Activated CD4-positive, CD25-positive, alpha-beta regulatory T cell (primary cell): Measurements from ENCODE around the gene DCTN2.

Source experiments
- DNase-seq, 4 experiments: peaks; one replicate each; lab custom pipeline; 2025; lab: John Stamatoyannopoulos, UW

The DCTN2 gene

DNA sequence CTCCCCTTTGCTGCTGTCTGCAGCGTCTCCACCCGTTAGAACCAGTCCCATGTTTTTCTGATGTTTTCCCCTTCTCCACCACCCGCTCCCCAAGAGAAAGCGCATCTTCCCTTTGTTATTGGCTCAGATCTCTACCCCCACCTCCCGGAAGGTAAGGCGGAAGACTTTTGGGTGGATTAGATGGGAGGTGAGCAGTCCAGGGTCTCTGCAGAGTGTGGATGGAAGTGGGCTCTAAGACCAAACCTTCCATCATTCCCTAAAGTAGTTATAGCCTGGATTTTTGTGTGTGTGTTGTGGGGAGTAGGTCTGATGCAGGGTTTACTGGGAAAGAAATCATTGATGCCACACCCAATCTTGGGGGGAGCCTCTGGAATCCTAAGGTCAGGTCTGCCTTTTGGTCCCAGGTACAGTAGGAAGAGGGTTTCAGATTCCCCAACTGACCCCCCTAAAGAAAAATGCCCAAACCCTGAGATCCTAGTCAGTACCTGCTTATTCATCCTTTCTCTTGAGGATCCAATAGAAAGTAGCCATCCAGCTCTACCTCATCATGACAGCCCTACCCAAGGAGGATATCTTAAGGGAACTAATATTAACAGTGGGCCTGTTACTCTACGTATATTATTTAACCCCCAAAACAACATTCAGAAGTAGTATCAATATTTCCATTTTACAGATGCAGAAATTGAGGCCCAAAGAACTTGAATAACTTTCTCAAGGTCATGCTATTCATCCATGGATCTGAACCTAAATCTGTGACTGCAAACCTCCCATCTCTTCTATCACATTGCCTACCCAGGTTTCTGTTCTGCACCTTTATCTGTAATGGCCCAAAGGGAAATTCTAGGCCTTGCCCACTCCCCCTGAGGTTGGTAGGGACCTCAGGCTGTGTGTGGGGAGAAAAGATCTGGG, 3.9 kb upstream of the DCTN2 start:
- DNase-seq = no peak

DNA sequence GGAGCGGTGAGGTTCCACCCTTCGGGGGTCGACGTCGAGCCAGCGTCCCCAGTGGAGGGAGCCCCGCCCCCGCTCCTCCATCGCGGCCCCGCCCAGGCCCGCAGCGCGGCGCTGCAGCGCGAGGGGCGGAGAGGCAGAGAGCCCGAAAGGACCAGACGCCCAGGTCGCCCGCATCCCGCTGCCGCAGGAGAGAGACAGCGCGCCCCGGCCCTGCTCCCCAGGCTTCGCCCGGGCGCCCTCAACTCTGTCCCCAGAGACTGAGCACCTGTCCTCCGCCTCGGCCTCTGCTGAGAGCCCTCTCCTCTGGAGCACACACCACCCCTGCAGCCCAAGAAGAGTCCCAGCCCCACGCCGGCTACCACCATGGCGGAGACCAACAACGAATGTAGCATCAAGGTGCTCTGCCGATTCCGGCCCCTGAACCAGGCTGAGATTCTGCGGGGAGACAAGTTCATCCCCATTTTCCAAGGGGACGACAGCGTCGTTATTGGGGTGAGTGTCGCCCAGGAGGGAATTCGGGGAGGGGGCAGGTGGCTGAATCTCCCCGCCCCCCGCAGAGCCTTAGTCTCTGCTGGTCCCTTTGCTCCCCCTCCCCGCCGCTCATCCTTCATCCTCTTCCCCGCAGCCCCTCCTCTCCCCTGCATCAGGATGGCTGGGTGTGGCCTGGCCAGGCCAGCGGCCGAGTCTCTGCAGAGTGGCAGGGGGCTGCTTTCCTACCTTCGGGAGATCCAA, 3.1 kb upstream of the DCTN2 start, which contains the start of gene KIF5A:
TSS of gene KIF5A (plus strand) at position 136 of the 732 bp plus-strand sequence. CDS start at position 364, 228 bp downstream.
- DNase-seq = peak; percentile 14 to 32 (median 27)

DNA sequence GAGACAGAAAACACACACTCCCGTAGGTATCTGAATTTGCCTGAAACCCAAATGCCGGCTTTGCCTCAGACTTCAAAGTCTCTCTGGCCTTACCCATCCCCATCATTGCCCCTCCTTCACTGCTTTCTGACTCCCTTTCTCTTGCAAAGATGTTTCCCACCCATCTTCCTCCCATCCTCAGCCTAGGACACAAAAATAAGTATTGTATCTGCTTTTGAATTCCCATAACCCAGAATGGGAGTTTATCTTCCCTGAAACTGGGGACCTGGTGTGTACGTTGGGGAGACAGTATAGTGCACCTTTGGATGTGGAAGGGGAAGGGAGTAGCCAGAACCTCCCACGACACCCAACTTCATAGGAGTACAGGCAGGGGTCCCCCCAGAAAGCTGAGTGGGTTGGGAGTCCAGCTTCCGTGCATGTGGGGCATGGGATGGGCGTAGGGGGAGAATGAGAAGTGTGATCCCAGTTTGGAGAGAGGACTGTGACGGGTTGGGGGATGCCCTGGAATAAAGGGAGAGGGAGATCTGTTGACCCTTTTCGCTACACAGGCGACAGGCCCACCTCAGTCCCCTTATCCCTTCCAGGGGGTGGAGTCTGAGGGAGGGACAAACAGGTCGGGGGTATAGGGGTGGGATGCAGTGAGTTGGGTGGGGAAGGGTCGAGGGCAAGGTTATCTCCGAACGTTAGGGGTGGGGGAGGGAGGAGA, 2.4 kb upstream of the DCTN2 start:
- no peak for DNase-seq

DNA sequence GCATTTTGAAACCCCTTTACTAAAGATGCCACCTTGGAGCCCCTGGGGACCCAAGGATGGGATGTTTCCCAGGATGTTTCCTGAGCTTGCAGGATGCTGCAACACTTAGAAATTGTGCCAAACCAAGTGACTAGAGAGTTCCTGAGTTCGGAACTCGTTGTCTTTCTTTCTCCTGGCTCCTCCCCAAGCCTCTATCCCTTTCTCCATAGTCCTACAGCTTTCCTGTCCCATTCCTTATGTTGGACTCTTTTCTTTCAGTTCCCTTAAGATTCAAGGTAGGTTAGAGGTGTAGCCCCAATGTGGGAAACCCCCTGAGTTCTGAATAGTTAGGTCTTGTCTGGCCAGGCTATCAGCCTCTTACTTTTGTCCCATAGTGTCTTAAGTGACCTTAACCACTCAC, 1.5 kb upstream of the DCTN2 start:
- DNase-seq = no peak

DNA sequence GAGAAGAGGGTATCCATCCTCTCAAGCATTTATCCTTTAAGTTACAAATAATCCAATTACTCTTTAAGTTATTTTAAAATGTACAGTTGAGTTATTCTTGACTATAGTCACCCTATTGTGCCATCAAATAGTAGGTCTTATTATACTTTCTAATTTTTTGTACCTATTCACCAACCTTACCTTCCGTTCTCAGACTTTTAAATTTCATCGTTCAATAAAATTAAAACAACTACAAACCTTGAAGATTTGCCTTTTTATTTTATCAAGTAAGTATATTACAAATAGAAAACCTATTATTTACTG, 972 bp upstream of the DCTN2 start:
- no peak for DNase-seq

DNA sequence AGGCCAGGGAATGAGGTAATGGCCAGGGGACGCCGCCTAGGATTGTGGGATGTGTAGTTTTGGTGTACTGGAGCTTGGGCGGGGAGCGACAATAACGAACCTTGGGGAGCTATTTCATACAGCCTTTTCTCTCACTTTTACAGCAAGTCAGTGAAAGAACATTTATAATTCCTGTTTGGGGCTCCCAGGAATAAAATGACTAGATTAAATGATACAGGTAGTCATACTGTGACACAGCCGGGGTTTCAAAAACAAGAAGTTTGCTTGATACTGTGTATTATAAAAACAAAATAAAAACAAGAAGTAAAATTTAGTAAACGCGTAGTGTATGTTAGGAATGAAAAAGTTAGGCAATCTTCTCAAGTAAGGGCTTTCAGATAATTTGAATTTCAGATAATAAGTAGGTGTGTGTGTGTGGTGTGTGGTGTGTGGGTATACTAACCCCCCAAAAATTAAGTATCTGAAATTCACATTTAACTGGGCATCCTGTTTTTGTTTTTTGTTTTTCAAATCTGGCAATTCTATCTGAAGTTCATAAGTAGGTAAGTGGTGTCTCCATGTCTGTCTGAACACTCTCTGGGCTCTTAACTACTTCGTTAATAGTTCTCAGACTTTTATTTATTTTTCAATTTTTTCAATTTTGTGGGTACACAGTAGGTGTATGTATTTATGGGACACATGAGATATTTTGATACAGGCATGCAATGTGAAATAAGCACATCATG, 458 bp upstream of the DCTN2 start:
- no peak for DNase-seq

DNA sequence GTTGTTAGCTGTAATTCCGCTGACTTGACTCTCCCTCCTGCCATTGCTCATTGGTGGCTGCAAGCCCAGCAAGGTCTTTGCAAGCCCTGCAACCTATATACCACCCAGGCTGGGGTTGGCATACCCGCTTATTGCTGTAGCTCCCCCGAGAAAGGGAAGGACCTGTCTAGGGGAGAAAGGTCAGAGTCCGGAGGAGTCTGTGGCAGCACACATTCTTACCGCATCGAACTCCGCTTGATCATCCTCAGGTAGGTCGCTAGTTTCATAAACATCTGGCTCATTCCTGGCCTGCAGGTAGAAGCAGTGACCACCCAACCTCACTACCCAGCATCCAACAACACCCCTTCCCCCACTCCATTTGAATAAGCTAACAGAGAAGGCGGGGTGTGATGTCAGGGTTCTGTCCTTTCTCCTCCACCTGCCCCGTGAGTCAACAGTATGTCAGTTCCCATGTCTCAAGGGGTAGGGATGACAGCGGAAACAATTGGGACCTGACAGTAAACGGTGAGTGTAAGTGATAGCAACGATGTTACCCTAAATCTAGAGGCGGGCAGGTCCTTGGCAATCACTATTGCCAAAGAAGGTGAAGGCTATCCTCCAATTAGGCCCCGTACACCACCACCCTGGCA, 1.1 kb downstream of the DCTN2 start:
- DNase-seq = no peak

DNA sequence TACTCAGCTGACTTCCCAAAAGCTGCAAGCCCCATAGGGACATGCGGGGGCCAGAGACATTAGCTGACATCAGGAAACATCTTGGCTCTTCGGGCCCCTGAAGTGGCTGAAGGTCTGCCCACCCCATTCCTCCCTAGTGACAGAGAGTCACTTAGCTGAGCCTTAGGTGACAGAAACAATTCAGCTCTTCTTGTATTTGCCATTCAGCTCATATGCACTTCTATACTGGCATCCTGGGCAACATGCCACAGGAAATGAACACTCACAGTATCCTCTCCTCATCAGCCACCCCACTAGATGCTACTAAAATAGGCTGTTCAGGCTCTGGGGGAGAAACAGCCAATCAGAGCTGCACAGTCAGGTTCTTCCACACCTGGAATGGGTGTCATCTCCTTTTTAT, 3.4 kb downstream of the DCTN2 start:
- DNase-seq = no peak

DNA sequence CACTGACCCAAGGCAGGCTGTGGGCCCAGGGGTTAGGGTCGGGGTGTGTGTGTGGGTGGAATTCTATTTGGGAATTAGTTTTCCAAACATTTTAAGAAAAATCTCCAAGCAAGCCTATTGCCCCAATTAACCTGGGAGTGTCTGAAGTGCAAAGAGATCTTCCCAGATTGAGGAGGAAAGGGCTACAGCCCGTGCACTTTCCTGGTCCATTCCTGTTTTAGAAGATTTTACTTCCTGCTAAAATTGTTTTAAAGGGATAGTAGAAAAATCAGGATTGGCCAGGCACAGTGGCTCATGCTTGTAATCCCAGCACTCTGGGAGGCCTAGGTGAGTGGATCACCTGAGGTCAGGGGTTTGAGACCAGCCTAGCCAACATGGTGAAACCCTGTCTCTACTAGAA, 5.3 kb downstream of the DCTN2 start:
- DNase-seq = no peak

DNA sequence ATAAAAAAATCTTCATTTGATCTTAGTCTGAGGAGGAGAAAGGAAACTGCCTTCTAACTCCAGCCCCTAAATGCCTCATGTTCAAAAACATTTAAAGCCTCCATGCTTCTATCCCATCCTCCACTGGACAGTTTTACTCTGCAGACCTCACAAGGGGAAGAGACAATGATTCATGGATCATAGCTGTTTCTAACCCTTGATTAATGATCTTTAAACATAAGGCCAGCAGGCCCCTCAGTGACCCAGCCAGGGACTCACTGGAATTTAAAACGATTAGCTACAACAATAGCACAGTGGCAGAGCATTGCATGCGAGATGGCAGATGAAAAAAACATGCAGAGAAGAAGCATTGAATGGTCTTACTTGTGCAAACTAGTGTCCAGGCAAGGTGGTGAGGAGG, 6.0 kb downstream of the DCTN2 start:
- DNase-seq = no peak

DNA sequence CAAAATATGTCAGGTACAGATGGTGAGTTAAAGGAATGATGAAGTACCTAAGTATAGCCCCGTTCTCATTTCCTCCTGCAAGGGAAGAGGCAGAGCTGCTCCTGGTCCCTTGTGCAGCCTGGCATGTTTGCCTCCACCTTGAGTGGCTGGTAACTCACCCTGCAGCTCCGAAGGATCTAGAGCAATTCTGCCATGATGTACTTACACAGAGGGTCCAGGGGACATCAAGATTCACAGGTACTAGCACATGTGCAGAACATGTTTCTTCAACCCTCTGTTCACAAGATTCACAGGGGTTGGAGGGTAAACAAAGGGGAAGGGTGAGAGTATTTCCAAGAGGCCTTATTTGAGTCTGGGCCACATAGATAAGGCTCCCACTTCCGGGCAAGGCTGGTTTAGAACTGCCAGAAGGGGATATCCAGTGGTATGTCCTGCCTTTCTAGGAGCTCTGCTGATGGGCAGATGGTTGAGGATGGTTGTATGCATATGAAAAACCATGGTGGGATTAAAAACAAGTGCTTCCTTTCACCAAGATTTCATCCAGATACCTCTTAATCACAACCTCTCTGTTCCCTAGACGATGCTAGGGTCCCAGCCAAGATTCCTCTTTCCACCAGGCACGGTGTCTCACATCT, 7.7 kb downstream of the DCTN2 start:
- DNase-seq = no peak

DNA sequence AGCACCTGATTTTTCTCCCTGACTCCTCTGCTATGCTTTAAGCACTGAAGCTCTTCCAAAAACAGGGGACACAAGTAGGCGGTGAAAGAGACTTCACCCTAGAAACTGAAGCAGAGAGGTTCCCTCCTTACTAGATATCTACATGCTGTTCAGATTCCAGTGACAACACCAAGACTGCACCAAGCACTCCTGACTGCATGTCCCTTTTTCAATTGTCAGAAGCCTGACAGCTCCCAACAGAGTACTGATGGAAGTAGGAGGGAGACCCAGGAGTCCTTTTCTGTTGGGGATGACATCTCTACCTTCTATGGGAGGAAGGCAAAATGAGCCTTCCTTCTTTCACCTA, 10.4 kb downstream of the DCTN2 start:
- DNase-seq = no peak

DNA sequence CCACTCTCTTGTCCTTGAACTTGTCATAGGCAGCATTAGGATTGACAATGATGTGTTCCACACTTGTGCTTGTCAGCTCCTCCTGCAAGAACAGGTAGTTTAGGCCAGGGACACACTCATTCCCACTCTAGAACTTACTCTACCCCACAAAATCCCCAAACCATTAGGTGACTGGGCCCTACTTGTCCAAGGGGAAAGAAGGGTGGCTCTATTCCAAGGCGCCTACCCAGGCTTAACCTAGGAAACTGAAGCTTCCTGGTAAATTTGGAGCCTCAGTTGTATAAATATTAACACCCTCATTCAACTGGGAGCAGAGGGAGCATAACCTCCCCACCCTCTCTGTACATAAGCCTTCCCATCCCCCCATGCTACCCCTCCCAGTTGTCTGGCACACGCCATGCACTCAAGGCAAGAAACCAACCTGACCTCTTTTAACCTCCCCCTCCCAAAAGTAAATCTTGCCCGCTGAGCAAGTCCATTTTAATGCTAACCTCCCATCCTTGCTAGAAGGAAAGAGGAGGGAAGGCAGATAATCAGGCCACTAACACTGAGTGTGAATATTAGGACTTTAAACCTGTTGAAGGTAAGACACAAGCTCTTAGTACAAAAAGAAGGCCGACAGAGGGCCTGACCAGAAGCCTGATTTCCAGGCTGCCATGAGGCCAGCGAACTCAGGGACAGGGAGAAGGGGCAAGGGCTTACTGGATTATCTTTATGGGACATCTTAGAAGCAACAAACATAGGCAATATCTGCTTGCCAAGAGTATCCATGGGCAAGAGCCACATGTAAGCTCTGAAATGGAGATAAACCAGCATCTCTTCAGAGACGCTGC, 11.0 kb downstream of the DCTN2 start:
- no peak for DNase-seq

DNA sequence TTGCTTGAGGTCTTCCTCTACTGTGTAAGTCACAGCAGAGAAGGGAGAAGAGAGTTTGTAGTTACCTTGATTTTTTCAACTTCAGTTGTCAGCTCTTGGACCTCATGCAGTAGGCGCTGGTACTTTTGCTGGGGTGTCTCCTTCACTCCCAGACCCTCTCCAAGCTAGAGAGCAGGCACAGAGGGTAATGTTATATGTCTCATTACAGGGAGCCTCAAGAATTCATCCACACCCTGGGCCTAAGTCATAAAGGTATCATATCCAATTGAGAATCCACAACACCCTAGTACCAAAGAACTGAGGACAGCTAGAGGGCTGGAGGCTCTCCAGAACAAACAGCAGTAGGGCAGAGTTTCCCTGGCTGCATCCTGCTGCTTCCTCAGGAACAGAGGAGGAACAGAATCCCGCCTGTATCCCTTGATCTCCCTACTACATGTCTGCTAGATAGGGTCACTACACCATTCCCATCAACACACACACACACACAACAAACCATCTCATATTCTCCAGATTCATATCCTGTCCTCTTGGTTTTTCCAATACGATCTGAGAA, 11.9 kb downstream of the DCTN2 start:
- DNase-seq = no peak

DNA sequence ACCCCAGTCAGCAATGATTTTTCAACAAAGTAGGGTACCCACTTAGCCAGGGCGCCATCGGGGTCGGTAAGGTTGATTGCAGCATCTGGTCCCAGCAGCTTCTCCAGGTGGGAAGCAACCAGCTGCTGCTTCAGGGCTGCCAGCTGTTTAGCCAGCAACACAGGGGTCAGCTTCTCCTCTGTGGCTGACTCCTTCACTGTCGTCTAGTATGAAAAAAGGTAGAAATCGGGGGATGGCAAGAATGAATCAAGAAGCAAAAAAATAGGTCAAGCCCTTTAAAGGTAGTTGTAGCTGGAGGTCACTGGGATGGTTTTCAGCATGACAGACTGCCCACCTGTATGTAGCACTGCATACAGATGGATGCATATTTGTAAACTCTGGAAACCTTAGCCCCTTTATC, 12.7 kb downstream of the DCTN2 start:
- no peak for DNase-seq

DNA sequence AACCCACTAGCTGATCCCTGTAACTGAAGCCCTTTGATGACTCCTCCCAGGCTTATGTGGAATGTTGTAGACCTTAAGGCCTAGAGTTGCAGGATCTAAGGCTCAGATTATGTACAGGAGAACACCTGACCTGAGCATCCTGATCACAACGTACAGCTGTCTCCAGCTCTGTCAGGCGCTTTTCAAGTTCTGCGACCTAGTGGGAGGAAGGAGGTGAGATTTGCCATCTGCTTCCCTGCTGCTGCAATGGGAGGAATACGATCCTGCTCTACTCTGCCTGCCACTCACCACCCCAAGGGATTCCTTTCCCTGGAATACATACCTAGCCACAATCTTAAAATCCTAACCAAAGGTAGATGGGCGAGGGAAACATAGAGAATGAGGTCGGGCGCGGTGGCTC, 13.9 kb downstream of the DCTN2 start:
- DNase-seq = no peak

DNA sequence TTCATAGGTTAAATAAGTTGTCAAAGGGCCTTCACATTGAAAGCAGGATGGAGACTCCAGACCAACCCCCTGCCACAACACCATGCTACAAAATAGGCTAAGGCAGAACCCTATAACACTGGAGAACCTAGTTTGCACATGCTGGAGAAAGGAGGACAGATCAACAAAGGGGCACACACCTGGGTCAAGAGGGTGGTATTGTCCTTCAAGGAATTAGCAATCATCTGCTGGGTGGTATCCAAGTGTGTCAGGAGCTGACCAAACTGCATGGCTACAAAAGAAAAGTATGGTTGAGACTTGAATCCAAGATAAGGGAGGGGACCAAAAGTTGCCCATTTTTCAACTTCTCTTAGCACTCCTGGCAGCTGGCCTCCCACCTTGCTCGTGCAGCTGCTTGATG, 15.2 kb downstream of the DCTN2 start:
- DNase-seq = no peak

DNA sequence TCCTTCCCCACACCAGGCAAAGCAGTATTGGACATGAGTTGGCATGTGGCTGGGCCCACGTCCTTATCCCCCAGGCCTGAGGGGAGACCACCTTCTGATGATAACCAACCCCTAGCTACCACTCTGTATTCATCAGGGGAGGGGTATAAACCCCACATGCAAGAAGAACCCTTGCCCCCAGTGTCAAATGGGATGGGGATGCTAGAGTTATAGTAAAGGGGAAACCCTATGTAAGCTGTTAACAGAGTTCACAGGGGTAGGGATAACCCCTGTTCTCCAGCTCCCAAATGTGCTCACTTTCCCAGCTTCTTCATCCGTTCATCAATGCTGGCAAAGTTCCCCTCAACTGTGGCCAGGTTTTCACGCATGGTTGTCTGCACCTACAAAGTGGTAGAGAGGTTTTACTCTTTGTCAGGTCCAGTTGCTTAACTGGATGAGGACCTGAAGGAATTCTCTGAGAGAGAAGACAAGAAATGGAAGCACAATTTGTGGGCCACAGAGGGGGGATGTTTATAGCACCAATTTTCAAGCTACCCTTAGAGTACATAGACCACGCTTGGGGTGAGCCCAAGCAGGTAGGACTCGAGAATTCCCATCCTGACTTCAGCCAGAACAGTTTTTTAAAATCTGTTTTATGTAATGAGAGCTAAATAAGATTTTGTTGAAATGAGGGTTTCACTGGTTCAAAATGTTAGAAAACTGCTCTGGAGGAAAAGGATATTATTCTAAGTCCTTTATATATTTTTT, 16.4 kb downstream of the DCTN2 start:
- no peak for DNase-seq

DNA sequence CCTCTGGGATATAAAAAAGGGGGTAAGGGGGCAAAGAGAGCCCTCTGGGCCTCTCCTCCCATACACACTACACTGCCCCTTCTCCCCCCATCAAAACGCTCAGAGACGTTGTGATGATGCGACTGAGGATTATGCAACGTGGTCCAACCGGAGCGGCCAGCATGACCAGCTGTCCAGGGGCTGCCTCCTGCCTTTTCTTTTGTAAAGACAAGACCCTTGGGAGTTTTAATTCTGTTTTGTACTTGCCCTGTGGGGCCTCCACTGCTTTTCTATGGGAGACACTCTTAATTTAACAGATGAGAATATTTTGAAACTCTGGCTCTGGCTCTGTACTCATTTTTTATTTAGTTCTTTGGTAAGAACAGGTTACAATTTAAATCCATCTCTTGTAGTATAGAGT, 17.2 kb downstream of the DCTN2 start:
- DNase-seq = no peak
